Heart left ventricle (tissue), 16 donors: ENCODE measurements around the gene C1orf21. TPM values are rescaled to one million over a fixed set of nuclear protein-coding genes. Genes with fewer than 3 reads are reported as not detected.
A peak's percentile ranks its signal among the peaks of the same experiment; 100 is the strongest.

Experiments used
- ATAC-seq, 4 donors: fragments of 200-7000 bp; cut with Tn5 transposase; one replicate each; pipeline ENCODE4 v1.9.1; 2020 to 2022; ENCODE audit warnings: moderate library complexity in 4 of 4, mild to moderate bottlenecking in 3 of 4, moderate number of reproducible peaks in 1 of 4
- DNase-seq, 5 donors: peaks; one replicate each; pipeline ENCODE4 v3.0.0-alpha.2; 2020
- H3K27ac ChIP-seq, 12 donors: fragments of 200-600 bp; sonication (generic) in 4 of 12; one replicate each; pipeline versions ENCODE4 v1.5.0 to v1.8.0; 2016 to 2022; ENCODE audit warnings: mild to moderate bottlenecking in 2 of 12
- H3K27me3 ChIP-seq, 9 donors: fragments of 200-600 bp; sonication (generic) in 2 of 9; one replicate each; pipeline versions ENCODE4 v1.5.1 to v1.8.0; 2016 to 2022; ENCODE audit warnings: mild to moderate bottlenecking in 3 of 9
- H3K36me3 ChIP-seq, 9 donors: fragments of 200-600 bp; sonication (generic) in 2 of 9; one replicate each; pipeline versions ENCODE4 v1.5.0 to v1.8.0; 2018 to 2022; ENCODE audit warnings: mild to moderate bottlenecking in 2 of 9
- H3K4me1 ChIP-seq, 12 donors: fragments of 200-600 bp; sonication (generic) in 4 of 12; one replicate each; pipeline versions ENCODE4 v1.5.0 to v1.8.0; 2016 to 2022; ENCODE audit warnings: mild to moderate bottlenecking in 3 of 12
- H3K4me3 ChIP-seq, 12 donors: fragments of 200-600 bp; sonication (generic) in 4 of 12; one replicate each; pipeline versions ENCODE4 v1.5.0 to v1.8.0; 2017 to 2022; ENCODE audit warnings: mild to moderate bottlenecking in 9 of 12, moderate library complexity in 4 of 12
- H3K9me3 ChIP-seq, 12 donors: fragments of 200-600 bp; sonication (generic) in 4 of 12; one replicate each; pipeline versions ENCODE4 v1.5.0 to v1.8.0; 2016 to 2022; ENCODE audit warnings: mild to moderate bottlenecking in 1 of 12
- POLR2A ChIP-seq, 2 donors: fragments of 450-650 bp; IDR thresholded peaks; one replicate each; pipeline ENCODE4 v1.6.1; 2017; ENCODE audit warnings: antibody characterized with exemption in 2 of 2, mild to moderate bottlenecking in 2 of 2, moderate library complexity in 2 of 2
- WGBS, 4 donors: extraction: QIAGEN DNeasy Blood & Tissue Kit in 2 of 4; methylation state at CpG; one replicate each; pipeline versions ENCODE4 v1.1.5 to v1.1.7; 2013 to 2018; 5-methylcytosine and 5-hydroxymethylcytosine counted together
- intact Hi-C, 10 donors: fragments of 100-400 bp; cut with DNase I; formaldehyde crosslinking; loops; one replicate each; pipeline versions ENCODE4 v1.11.1 to v1.14.2; 2022
- polyA plus RNA-seq, 2 donors: library from polyadenylated mRNA; stranded (reverse); fragments of 200-250 nt; gene quantifications; one replicate each; pipeline ENCODE4 v1.2.3, GENCODE V29; 2013
- total RNA-seq, 9 donors: library from RNA; depleted of rRNA in 2 of 9; stranded (reverse); fragments of >200 nt in 2 of 9; fragmentation: NEBNext Ultra II Directional in 3 of 9; extraction: Animal tissue kit (Norgen Biotek cat#: 25700) in 3 of 9; gene quantifications; one replicate each; pipeline versions ENCODE4 v1.1.0 to v1.2.4, GENCODE V29; 2016 to 2023
- TF ChIP-seq, protein P1 (sequence below), 12 donors: fragments of 200-600 bp; sonication (generic) in 4 of 12; IDR thresholded peaks; one replicate each; pipeline versions ENCODE4 v1.5.0 to v1.8.0; 2018 to 2022; ENCODE audit warnings: antibody characterized with exemption in 12 of 12, mild to moderate bottlenecking in 5 of 12
- donor health status: ischemic (EF 13 %, LVEDD 7.1; RV severe dilation, severe dysfunction).
- donor health status: healthy with polysubstance abuse.
- donor health status: DM: no; HTN: yes; CAD: no.
- donor health status: DM: no; HTN: no; CAD: no.
- donor health status: ischemic (EF 25% LVEDD 6.9; RV normal size, moderate dysfunction).
- donor health status: ischemic (EF 25% LVEDD 5.7; RV mildly dilated, moderate dysfunction).
- donor health status: healthy.
- donor health status: DM: yes; HTN: yes; CAD: no.
- donor health status: ischemic (EF 35%, LVEDD 5.7; RV mildly dilated, moderate dysfunction).
- donor health status: nonischemic (EF 11% LVEDD 7.7; RV severe dilation, severe dysfunction).
- donor health status: DM: yes; HTN: yes; CAD: no.
- donor health status: PGD.
- donor health status: ischemic (EF 29% LVEDD 5.4; RV normal size, mild dysfunction).
- donor health status: nonischemic (EF 23%, LVEDD 6.1; RV moderate dilation, normal function).

The C1orf21 gene
- total and polyA plus RNA-seq, 11 donors: 32.0 to 81.3 (median 68.4) TPM

DNA sequence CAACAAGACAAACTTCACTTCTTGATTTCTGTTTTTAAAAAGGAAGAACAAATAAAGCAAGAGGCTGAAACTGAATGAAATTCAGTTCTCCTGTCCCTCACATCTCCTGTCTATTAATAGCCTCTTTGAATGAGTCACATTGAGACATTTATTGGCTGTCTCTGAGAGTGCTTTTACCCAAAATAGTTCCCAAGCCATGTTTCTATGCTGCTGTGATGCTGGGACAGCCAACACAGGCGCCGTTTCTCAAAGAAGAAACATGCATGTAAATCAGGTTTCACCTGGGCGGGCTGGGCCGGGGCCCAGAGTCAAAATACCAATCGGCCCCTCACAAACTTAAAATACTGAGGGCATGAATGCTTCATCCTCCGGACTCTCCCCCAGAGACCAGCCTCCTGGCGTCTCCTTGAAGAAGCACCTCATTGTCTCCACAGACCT lies 262.6 kb downstream of the C1orf21 start:
- intact Hi-C loops: no loop called here
- Histone ChIP-seq H3K4me1 (peaks cover 0 to 29% (median 21%) of the 10 kb centered on the region in 12 donors), H3K27ac (peak overlapping the region in 11 of 12 donors; percentile 50 to 86 (median 67)), H3K27me3 (no peaks in the 10 kb centered on the region), H3K36me3 (no peaks in the 10 kb centered on the region), H3K4me3 (peak overlapping the region in 6 of 12 donors; percentile 1 to 22 (median 8)), H3K9me3 (peaks cover 0 to 5% (median 0%) of the 10 kb centered on the region in 12 donors)
- WGBS, 4 donors: 61 to 62% (median 61%) methylated on average over 7 of the region's 7 CpGs
- peak; percentile 79 to 95 (median 88) for ATAC-seq
- TF ChIP-seq POLR2A (IDR thresholded peaks at IDR 0.05): no peak
- TF ChIP-seq, protein P1, sequence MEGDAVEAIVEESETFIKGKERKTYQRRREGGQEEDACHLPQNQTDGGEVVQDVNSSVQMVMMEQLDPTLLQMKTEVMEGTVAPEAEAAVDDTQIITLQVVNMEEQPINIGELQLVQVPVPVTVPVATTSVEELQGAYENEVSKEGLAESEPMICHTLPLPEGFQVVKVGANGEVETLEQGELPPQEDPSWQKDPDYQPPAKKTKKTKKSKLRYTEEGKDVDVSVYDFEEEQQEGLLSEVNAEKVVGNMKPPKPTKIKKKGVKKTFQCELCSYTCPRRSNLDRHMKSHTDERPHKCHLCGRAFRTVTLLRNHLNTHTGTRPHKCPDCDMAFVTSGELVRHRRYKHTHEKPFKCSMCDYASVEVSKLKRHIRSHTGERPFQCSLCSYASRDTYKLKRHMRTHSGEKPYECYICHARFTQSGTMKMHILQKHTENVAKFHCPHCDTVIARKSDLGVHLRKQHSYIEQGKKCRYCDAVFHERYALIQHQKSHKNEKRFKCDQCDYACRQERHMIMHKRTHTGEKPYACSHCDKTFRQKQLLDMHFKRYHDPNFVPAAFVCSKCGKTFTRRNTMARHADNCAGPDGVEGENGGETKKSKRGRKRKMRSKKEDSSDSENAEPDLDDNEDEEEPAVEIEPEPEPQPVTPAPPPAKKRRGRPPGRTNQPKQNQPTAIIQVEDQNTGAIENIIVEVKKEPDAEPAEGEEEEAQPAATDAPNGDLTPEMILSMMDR (IDR thresholded peaks at IDR 0.05): no peak
- DNase-seq: no peak

DNA sequence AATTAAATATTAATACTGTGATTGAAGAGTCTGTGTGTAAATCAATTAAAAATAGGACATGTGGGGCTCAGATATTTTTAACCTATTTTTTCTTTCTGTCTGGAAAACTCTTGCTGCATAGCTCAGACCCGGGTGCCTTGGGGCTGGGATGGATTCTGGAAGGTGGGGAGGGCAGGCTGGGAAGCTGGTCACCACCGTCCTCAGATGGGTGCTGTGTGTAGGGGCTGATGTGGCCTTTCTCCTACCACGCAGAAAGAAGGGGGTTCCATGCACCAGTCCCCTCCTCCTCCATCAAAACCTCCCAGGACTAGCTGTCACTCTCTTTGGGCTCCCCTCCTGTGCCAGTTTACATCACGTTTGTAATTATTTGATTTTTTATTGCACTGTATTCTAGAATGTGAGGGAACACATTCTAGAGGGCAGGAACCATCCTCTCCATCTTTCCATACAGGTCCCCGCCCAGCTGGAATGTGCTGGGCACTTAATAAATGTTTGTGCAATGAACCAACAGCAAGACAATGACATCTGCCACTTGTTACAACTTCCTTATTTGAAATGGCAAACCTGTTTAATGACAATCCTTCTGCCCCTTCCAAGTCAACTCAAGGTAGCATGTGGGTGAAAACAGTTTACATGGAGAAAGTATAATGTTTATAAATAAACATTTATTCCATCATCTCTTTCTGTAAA lies 263.5 kb downstream of the C1orf21 start:
- intact Hi-C loops: no loop called here
- Histone ChIP-seq H3K27me3 (no peaks in the 10 kb centered on the region), H3K27ac (peak overlapping the region in 7 of 12 donors; percentile 55 to 74 (median 67)), H3K36me3 (no peaks in the 10 kb centered on the region), H3K4me1 (peaks cover 0 to 29% (median 21%) of the 10 kb centered on the region in 12 donors), H3K4me3 (no peak overlapping the region), H3K9me3 (peaks cover 0 to 5% (median 0%) of the 10 kb centered on the region in 12 donors)
- no peak for ATAC-seq
- TF ChIP-seq POLR2A (IDR thresholded peaks at IDR 0.05): no peak
- TF ChIP-seq, protein P1 (IDR thresholded peaks at IDR 0.05): no peak
- DNase-seq: no peak
- WGBS, 4 donors: 73 to 87% (median 79%) methylated on average over 5 of the region's 5 CpGs

DNA sequence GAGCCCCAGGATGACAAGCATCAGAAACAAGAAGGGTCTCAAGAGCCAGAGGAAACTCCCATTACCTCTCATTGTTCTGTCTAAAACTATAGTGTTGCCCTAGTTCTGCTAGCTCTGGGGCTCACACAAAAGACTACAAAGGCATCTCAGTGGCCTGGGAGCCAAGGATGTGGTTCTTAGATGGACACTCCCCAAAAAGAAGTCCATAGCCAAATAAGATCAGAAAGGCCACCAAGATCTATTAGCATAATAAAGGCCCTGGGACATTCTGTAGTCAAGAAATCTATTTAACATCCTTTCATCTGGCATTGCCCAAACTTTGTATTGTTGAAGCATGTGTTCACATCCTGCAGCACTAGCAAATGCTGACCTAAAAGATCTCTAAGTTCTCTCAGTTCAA lies 268.4 kb downstream of the C1orf21 start:
- Histone ChIP-seq H3K36me3 (no peaks in the 10 kb centered on the region), H3K4me3 (no peak overlapping the region), H3K4me1 (peaks cover 0 to 6% (median 0%) of the 10 kb centered on the region in 12 donors), H3K27me3 (no peaks in the 10 kb centered on the region), H3K27ac (no peak overlapping the region), H3K9me3 (peaks cover 0 to 5% (median 0%) of the 10 kb centered on the region in 12 donors)
- intact Hi-C loops: no loop called here
- DNase-seq (no peak), ATAC-seq (no peak)
- no peak for TF ChIP-seq POLR2A (IDR thresholded peaks at IDR 0.05)
- TF ChIP-seq, protein P1 (IDR thresholded peaks at IDR 0.05): no peak

DNA sequence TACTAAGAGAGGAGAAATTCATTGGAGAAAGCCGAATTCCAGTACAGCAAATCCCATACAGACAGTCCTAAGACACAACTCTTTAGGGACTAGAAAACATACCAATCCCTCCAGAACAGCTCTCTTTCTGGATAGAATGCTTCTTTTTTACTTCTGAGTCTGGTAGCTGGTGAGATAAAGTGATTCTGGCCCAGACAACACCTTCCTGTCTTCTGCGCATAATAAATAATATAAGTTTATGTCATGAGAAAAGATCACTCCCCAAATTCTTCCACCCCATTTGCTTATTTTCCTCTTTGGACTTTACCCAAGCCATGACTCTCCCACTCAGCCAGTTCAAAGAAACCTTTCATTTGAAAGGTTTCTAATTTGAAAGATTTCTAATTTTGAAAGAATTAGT lies 269.4 kb downstream of the C1orf21 start:
- Histone ChIP-seq H3K4me1 (no peaks in the 10 kb centered on the region), H3K36me3 (no peaks in the 10 kb centered on the region), H3K27ac (no peak overlapping the region), H3K27me3 (no peaks in the 10 kb centered on the region), H3K4me3 (no peak overlapping the region), H3K9me3 (peaks cover 0 to 5% (median 0%) of the 10 kb centered on the region in 12 donors)
- intact Hi-C loops: no loop called here
- WGBS, 4 donors: 87 to 91% (median 90%) methylated on average over 2 of the region's 2 CpGs
- DNase-seq (no peak), ATAC-seq (no peak)
- TF ChIP-seq POLR2A (IDR thresholded peaks at IDR 0.05): no peak
- TF ChIP-seq, protein P1 (IDR thresholded peaks at IDR 0.05): no peak
